Measurements from ENCODE around the gene TAF11L3. TPM values are rescaled to one million over a fixed set of nuclear protein-coding genes. Genes with fewer than 3 reads are reported as not detected.
"Not testable (repeated sequence)": the region's sequence is repeated elsewhere in the genome, so short reads cannot be mapped to it uniquely, and the experiment has no call there.

TAF11L3 gene
- total and polyA plus RNA-seq, 7 donors, result not detected

DNA sequence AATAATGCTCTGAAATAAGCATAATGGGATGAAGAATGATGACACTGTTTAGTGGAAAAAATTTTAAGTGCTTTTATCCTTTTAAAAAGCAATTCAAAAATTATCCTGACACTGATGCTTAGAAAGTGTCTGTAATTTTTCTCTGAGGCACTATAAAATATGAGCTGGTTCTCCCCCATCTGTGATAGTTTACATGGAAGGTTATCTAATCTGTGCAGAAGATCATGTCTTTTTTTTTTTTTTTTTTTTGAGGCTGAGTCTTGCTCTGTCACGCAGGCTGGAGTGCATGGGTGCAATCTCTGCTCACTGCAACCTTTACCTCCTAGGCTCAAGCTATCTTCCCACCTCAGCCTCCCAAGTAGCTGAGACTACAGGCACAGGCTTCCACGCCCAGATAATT lies 35.4 kb upstream of the TAF11L3 start:
- peaks cover 0 to 3% (median 0%) of the 10 kb centered on the region in 3 donors for H3K27me3 ChIP-seq (ENCODE audit: insufficient read depth in 3 of 3, low read length in 2 of 3)
- DNase-seq (no peak), ATAC-seq (no peak)
- intact Hi-C loops (cut with DNase I), result no loop called here
- H3K4me3 ChIP-seq, result no peak overlapping the region
- no peaks in the 10 kb centered on the region for H3K4me1 ChIP-seq
- no peak overlapping the region for H3K27ac ChIP-seq
- H3K9me3 ChIP-seq, result no peaks in the 10 kb centered on the region
- TF ChIP-seq, protein P1, sequence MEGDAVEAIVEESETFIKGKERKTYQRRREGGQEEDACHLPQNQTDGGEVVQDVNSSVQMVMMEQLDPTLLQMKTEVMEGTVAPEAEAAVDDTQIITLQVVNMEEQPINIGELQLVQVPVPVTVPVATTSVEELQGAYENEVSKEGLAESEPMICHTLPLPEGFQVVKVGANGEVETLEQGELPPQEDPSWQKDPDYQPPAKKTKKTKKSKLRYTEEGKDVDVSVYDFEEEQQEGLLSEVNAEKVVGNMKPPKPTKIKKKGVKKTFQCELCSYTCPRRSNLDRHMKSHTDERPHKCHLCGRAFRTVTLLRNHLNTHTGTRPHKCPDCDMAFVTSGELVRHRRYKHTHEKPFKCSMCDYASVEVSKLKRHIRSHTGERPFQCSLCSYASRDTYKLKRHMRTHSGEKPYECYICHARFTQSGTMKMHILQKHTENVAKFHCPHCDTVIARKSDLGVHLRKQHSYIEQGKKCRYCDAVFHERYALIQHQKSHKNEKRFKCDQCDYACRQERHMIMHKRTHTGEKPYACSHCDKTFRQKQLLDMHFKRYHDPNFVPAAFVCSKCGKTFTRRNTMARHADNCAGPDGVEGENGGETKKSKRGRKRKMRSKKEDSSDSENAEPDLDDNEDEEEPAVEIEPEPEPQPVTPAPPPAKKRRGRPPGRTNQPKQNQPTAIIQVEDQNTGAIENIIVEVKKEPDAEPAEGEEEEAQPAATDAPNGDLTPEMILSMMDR (IDR thresholded peaks at IDR 0.05), result no peak
- 80 to 89% (median 81%) methylated on average over 2 of the region's 2 CpGs for WGBS, 3 donors
- H3K36me3 ChIP-seq (ENCODE audit: insufficient read depth in 1 of 2, low read depth in 1 of 2), result no peaks in the 10 kb centered on the region

GRCh38 chr5:17486464-17487173 lies 31.5 kb upstream of the TAF11L3 start:
- H3K27ac ChIP-seq; ATAC-seq; H3K36me3 ChIP-seq (ENCODE audit: insufficient read depth in 1 of 2, low read depth in 1 of 2); H3K27me3 ChIP-seq (ENCODE audit: insufficient read depth in 3 of 3, low read length in 2 of 3); H3K4me1 ChIP-seq; H3K4me3 ChIP-seq; DNase-seq; intact Hi-C loops (cut with DNase I); H3K9me3 ChIP-seq: not testable (repeated sequence)
- 84 to 89% (median 87%) methylated on average over 10 of the region's 10 CpGs for WGBS, 3 donors

DNA sequence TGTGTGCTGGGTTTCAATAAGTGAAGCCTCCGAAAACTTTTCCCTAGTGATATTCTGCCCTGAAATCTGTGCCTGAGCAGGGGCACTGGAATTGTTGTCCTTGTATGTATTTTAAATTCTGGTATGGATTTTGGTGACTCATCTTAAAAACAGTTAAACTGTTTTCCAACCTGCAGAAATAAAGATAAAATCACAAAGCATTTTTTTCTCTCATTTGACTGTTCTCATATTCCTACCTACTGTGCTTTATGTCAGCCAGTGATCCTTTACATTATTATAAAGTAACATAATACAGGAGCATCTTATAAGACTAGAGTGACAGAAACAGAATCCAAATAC lies 31.0 kb upstream of the TAF11L3 start:
- DNase-seq (no peak), ATAC-seq (no peak)
- TF ChIP-seq, protein P1 (IDR thresholded peaks at IDR 0.05), result no peak
- no peak overlapping the region for H3K27ac ChIP-seq
- no peak overlapping the region for H3K4me3 ChIP-seq
- no peaks in the 10 kb centered on the region for H3K9me3 ChIP-seq
- H3K4me1 ChIP-seq, result no peaks in the 10 kb centered on the region
- H3K27me3 ChIP-seq (ENCODE audit: insufficient read depth in 3 of 3, low read length in 2 of 3), result no peaks in the 10 kb centered on the region
- 85 to 100% (median 91%) methylated on average over 1 of the region's 1 CpG for WGBS, 3 donors
- intact Hi-C loops (cut with DNase I), result no loop called here
- H3K36me3 ChIP-seq (ENCODE audit: insufficient read depth in 1 of 2, low read depth in 1 of 2), result no peaks in the 10 kb centered on the region

- ATAC-seq; intact Hi-C loops (cut with DNase I): not testable (repeated sequence)
These were observed 26.9 kb upstream of the TAF11L3 start for GRCh38 chr5:17491257-17491656.

DNA sequence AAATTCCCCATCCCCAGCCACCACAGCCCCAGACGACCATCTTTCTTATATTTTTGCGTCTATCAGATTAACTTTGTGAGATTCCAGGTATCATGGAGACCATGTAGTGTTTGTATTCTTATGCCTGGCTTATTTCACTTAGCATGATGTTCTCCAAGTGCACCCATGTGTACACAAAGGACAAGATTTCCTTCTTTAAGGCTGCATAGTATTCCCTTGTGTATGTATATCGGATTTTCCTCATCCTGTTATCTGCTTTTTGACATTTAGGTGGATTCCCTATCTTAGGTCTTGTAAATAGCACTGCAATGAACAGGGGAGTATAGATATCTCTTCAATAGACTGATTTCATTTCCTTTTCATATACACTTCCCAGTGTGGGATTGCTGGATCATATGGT lies 25.4 kb upstream of the TAF11L3 start:
- intact Hi-C loops (cut with DNase I), result no loop called here

More at GRCh38 chr5:17491257-17491656, 26.9 kb upstream of the TAF11L3 start:
- not testable (repeated sequence) for H3K27me3 ChIP-seq (ENCODE audit: insufficient read depth in 3 of 3, low read length in 2 of 3); H3K4me3 ChIP-seq; H3K9me3 ChIP-seq; H3K36me3 ChIP-seq (ENCODE audit: insufficient read depth in 1 of 2, low read depth in 1 of 2); H3K27ac ChIP-seq; H3K4me1 ChIP-seq; DNase-seq
- 95 to 97% (median 96%) methylated on average over 19 to 22 of the region's 23 CpGs for WGBS, 3 donors

More for the DNA sequence above, 25.4 kb upstream of the TAF11L3 start:
- WGBS, 3 donors, result 86 to 93% (median 93%) methylated on average over 3 of the region's 3 CpGs
- DNase-seq, result no peak
- H3K36me3 ChIP-seq (ENCODE audit: insufficient read depth in 1 of 2, low read depth in 1 of 2), result no peaks in the 10 kb centered on the region
- TF ChIP-seq, protein P1 (IDR thresholded peaks at IDR 0.05), result no peak
- no peaks in the 10 kb centered on the region for H3K4me1 ChIP-seq
- H3K4me3 ChIP-seq, result no peak overlapping the region
- no peak overlapping the region for H3K27ac ChIP-seq
- no peaks in the 10 kb centered on the region for H3K27me3 ChIP-seq (ENCODE audit: insufficient read depth in 3 of 3, low read length in 2 of 3)
- H3K9me3 ChIP-seq, result no peaks in the 10 kb centered on the region
- no peak for ATAC-seq
